GM18870 (cell line): ENCODE measurements around the gene MORN1.

Experiments
- ATAC-seq: cut with Tn5 transposase; IDR thresholded peaks from one replicate; pipeline ENCODE4 v1.9.1; 2021; ENCODE audit warnings: moderate library complexity; ENCODE audit not compliant: unreplicated experiment

The MORN1 gene

DNA sequence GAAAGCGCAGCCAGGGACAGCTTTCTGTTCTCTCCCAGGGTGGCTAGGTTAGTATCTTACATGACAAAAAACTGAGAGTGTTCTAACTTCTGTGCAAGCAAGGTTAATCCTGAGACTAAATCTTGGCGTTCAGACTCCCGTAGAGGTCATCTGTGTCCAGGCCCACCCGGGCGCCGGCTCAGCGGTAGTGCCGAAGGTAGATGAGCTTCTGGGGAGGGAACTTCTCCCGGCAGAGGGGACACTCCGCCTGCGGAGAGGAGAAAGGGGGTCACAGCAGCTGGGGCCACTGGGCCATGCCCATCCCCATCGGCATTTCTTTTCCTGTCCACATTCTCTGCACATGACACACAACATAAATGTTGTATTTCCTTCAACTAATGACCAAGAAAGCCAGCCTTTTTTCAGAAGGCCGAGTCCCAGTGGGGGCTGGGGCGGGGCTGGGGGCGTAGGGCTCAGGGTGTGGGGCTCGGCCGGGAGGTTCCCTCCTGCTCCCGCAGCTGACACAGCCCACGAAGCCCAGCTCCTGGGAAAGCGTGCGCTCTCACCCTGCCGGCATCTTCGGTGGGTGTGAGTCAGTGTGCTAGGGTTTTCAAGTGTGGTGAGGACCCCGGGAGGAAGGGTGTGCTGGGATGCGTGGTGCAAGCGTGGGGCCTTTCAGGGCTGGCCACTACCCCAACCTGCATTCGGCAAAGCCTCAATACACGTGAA is 14.4 kb upstream of the MORN1 start:
- ATAC-seq = no peak

DNA sequence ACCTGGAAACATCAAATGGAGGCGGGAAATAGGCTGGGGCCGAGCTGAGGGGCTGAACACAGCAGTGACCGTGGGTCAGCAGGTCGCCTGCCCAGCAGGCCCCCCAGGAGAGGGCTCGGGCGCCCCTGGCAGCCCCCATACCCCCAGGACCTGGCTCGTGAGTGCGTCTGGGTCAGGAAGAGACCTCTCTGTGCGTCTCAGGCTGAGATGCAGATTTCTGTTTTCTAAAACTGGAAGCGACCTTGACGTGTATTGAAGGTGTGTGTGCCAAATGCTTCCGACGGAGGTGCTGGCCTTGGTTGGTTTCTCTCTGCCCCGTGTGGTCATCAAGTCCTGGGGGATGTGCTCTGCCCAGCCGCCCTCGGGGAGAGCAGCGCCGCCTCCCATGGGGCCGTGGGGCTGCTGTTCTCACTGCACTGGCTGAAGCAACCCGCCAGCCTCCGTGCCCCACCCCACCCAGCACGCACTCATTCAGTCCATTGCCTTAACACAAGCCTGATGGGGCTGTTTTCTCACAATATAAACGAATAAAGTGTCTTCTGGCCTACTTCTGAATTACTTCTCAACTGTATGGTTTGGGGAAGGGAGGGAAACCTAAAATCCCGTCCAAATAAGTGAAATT is 13.6 kb upstream of the MORN1 start:
- no peak for ATAC-seq

DNA sequence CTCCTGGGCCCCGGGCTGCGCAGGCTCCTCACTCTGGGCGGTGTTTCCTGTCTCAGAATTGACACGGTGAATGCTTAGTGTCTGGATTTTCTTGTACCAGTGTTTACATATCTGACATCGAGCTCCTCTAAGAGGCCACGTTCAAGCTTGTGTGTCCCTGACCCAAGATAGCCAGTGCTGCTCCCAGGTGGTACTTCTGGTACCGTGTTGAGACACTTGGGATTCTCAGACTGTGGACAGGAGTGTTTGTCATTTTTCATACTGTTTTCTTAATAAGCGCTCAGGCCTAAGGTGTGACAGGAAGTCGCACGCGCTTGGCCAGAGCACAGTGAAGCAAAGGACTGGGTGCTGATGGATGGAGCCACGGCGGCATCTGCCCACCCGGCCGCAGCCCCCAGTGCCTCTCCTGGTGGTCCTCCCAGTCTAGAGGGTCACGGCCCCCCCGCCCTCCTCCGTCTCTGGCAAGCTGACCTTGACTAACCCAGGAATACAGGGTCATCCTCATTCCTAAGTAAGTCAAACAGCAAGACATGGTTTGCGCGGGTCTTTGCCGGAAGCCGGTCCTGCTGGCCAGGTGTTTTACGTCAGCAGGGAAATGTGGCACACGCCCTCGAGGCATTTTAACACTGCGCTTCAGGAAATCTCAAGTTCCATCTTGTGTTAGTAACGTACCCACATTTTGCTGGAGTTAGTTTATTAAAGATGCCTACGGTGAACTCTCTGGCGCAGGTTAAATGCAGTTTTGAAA is 13.0 kb upstream of the MORN1 start:
- no peak for ATAC-seq

DNA sequence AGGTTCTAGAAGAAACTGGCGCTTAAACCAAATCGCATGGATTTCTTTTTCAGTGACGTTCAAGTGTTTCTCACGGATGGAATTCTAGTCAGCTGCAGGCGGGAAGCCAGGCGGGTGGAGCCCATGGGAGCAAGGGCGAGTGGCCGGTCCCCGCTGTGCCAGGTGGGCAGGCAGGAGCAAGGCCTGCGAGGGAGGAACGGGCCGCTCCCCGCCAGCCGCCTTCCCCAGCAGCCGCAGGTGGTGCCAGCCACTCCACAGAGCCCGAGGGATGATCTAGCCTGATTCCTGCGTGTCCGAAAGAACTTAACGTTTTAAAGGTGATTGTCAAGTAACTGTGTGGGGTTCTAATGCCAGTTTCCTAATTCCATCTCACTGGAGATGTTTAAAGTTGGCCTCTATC is 11.9 kb upstream of the MORN1 start:
- no peak for ATAC-seq

DNA sequence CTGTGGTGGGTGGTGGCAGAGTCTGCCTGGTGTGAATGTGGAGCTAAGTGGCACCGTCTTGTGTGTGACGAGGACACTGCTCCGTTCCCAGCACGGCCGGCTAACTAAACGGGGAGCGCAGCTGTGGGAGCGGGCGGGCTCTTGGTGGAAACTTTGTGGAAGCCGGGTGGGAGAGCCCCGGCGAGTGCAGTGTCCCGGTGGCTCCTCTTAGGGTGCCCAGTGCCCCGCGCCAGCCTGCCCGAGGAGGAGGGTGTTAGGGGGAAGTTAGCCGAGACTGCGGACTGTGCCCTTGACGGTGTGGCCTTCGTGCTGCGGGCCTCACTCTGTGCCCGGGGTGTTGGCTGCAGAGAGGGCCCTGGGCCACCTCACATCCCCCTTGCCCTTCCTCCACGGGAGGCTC is 11.1 kb upstream of the MORN1 start:
- ATAC-seq = no peak

DNA sequence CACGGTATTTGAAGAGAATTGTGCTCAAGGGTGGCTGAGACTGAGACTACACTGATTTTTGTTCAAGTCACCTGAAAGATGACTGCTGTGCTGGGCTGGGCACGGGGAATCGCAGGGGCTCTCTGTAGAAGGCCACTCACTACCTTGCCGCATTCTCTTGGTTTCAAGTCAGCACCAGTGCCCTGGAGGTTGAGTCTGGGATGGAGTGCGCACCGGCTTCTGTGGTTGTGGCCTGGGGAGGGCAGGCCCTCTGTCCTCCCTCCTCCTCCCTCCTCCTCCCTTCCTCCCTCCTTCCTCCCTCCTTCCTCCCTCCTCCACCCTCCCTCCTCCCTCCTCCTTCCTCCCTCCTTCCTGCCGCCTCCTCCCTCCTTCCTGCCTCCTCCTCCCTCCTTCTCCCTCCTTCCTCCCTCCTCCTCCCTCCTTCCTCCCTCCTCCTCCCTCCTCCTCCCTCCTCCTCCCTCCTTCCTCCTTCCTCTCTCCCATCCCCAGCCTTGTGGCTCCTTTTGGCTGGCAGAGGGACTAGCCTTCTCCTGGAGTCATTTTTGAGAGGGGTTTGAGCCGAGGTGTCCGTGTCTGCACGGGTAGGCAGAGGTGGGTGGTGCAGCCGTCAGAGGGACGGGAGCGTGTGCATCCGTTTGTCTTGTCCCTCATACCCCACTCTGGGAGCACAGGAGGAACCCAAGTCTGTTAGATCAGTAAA is 9.7 kb upstream of the MORN1 start:
- no peak for ATAC-seq

DNA sequence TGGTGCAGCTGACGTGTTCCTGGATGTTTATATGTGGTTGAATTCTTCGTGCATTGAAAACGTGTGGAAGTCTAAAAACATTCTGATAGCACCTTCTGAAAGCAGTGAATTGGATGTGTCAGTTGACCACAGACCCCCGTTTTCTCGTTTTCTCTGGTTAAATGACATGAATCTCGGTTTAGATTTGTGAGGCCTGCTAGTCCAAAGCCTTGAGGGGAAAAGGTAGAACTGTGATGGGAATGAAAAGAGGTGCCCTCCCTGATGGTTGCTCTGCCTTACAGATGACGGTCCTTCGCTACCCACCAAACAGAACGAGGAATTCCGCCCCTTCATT is 9.2 kb upstream of the MORN1 start:
- no peak for ATAC-seq

DNA sequence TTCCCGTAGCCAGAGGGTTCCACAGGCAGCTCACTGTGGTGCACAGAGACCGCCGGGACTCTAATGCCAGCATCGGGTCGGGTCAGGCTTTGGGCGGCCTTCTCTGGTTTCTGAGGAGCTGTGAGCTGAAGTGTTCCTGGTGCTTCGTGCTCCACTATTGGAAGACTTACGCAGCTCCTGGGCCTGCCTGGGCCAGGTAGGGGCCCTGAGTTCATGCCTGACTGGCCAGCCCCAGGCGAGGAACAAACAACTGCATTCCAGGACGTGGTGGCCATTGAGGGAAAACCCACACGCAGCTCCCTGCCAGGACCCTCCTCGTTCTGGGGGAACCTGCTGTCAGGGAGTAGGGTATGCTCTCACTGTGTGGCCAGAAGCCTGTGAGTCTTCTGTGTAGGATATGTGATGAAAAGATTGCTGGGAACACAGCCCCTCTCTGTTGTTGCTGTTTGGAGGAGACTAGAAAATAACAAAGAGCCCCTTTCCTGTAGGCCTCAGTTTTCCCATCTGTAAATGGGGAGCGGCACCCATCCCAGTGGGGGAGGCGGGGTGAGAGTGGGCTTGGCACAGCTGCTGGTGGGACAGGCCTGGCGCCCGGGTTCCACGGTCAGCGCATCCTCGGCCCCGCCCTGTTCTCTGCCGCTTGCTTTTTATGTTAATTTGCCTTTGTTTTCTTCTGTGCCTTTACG is 8.7 kb upstream of the MORN1 start:
- no peak for ATAC-seq

DNA sequence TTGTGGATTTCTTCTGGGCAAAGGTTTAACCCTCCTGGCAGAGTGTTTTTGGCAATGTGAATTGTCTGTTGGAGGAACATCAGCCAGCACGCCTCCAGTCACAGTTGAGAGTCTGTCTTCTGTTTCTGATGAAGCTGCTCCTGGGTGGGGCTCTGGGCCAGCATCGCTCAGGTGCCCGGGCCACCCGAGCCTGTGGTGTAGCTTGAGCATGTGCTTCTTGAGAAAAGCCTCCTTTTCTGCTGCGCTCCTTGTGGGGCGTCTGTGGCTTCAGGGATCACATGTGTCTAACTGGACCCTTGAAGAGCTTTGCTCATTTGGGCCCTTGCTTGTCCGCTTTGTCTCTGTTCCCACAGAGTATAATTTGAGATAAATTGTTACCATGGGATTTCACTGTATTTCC is 7.5 kb upstream of the MORN1 start:
- ATAC-seq = no peak

DNA sequence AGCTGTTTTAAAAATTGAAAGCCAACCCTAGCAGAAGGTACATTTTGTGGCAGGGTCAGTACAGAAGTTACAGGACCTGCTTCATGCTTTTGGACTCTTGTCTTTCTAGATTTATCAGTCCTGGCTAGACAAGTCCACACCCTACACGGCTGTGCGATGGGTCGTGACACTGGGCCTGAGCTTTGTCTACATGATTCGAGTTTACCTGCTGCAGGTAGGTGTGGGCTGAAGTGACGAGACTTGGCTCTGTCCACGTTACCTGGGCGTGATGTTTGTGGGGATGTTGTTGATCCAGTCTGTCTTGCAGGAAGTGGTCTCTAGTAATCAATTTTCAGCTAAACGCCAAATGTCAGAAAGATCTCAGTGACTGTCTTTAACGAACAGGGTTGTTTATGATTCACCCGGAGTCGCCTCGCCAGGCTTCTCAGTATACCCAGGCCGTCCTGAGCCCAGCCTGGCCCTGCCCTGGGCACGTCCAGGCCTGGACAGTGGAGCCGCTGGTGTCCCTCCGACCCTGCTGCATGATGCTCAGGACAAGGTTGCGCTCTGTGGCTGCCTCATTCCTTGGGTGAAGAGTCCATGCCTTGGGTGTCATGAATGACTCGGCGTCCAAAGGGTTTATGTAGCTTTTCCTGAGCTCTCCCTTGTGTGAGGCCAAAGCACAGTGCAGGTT is 5.8 kb upstream of the MORN1 start:
- ATAC-seq = no peak

DNA sequence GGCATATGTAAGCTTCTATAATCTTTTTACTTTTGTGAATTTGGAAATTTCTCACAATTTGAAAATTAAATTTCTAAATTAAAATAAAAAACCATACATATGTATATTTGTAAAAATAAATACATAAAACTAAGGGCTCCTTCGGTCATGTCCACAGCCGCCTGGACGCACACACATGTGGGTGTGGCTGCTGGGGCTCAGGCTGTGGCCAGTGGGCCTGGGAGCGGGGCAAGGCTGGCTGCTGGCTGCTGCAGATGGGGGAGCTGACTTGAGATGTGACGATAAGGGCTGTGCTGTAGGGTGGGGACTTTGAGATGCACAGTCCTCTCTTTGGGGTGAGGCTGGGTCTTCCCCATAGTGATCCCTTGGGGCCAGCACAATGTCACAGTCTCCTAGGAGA is 5.1 kb upstream of the MORN1 start:
- no peak for ATAC-seq

DNA sequence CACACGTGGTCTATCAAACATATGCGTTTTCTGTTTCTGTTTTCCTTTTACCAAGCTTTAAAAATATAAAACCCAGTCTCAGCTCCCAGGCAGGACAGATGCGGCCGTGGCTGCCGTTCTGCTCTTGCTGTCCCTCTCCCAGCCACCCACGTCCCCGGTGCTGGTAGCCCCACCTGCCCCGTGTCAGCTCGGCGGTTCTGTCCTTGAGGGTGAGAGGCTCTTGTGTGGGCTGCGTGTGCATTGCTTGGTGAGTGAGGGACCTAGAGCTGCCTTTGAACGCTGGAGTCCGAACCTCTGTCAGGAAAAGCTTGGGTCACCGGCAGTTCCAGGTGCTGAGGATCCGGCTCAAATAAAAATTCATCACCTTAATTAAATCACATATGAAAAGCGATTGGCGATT is 4.7 kb upstream of the MORN1 start:
- no peak for ATAC-seq

DNA sequence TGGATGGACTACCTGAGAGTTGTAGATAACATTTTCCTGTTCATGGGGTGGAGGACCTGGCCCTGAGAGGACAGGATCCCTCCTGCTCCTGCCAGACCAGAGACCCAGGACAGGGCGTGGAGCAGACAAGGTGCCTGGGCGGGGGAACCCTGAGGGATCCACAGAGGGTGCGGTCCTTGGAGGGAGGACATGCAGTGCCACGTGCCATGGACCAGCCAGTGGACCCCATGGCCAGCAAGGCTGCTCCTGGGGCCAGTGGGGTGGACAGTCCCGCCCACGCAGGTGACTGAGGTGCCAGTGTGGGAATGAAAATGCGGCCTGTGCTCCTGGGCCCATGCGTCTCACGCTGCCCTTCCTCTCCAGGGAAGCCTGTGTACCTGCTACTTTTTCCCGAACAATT is 3.9 kb upstream of the MORN1 start:
- ATAC-seq = no peak

DNA sequence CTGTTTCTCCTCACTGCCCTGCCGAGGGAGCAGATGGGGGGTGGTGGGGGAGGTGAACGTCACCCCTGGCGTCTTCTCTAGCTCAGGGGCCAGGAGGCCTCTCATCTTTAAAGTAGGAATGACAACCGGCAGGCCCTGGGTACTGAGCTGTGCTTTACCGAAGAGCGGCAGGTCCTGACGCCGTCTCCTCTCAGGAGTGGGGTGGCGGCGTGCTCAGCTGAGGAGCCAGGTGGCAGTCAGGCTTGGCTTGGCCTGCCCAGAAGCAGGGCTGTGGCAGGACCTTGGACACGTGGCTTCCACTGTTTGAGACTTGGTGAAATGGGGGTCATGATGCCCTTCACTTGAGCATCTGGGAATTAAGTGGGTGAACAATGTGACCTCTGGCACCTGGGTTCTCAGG is 3.4 kb upstream of the MORN1 start:
- ATAC-seq = no peak

DNA sequence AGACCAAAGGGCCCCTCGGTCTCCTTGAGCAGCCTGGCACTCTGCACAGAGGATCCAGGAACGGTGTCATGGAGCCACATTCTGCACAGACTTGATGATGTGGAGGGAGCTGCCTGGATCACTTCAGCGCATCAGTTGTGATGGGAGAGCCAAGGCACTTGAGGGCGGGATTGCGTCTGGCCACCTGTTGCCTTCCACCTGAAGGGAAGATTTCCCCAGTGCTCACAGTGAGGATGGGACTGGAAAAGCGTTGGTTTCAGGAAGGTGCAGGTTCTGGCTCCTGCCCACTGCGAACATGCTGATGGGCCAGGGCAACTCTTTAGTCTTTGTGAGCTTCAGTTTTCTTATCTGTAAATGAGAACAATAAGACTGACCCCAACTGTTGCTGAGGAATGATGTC is 2.9 kb upstream of the MORN1 start:
- ATAC-seq = no peak

DNA sequence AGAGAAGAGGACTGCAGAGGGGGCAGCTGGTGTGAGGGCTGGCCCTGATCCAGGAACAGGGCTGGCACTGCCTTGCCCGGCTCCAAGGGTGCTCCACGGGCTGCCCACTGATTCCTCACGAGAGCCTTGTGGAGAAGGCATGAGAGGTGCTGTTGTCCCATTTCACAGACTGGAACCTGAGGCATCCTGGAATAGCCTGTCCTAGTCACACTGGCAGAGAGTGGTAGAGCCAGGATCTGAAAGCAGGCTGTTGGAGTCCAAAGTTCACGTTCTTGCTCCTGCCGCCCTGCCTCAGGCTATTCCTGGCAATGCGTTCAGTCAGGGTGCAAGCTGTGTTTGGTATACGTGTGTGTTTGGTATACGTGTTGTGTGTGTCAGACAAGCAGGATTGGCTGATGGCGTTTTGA is 2.1 kb upstream of the MORN1 start:
- no peak for ATAC-seq

DNA sequence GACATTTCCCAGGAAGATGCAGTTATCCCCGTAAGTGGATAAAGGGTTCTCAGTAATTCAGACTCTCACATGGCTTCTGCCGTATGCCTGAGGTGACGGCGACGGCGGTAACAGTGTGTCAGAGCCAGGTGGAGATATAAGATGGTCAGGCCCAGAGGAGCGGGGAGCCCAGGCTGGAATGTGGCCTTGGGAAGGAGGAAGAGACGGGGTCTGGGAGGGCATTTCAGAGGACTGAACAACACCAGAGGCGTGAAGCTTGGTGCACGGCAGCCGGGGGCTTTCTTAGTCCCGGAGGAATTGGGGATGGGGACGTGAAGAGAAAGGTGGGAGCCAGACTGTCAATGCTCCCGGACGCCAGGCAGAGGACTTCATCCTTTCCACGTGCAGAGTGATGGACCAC is 1.3 kb upstream of the MORN1 start:
- ATAC-seq = no peak

DNA sequence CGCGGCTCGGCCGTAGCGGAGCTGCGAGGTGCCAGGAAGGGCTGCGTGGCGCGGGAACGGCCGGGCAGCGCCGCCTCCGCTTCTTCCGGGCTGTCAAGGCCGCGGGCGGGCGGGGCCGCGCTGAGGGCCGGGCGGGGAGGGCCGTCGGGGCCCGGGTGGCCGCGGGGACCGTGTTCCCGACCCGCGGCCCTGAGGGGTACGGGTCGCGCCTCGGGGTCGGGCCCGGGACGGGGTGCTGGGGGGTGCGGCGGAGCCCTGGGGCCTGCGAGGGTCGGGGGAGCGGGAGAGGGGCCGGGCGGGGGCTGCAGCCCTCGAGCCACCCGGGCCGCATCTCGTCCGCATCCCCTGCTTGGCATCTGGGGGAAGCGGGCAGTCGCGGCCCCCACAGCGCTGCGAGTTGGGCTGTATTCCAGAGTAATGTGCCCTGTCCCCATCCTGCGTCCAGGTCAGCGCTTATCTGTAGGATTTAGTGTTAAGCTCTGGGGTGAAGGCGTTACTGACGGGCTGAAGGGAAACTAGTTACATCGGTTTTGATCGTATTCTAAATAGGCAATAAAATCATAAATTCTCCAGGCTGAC is 666 bp upstream of the MORN1 start:
- no peak for ATAC-seq

DNA sequence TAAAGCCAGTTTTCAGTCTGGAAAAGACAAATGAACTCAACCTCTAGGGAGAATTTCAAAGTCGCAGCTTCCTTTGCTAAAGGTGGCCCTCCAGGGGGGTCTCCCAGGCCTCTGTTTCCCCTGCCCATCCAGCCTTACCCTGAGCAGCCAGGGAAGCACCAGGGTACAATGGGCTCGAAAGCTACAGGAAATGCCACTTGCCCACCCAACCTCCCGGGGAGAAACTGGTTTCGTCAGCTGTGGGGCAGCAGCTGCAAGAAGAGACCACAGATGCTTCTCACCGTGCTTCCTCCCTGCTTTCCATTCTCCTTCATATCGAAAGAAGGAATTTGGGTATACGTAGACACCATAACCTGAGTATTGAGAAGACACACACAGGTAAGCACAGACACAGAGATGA is 1.7 kb downstream of the MORN1 start:
- no peak for ATAC-seq
